ENCODE results near the gene ZFHX3. TPM values are rescaled to one million over a fixed set of nuclear protein-coding genes. Genes with fewer than 3 reads are reported as not detected.

Gene ZFHX3
- total and polyA plus RNA-seq, 9 of the 15 experiments (the other 6 are each of a cell fraction or from before 2014, with no cell fraction given) = 0.01 to 0.23 (median 0.06) TPM; not detected in 4

DNA sequence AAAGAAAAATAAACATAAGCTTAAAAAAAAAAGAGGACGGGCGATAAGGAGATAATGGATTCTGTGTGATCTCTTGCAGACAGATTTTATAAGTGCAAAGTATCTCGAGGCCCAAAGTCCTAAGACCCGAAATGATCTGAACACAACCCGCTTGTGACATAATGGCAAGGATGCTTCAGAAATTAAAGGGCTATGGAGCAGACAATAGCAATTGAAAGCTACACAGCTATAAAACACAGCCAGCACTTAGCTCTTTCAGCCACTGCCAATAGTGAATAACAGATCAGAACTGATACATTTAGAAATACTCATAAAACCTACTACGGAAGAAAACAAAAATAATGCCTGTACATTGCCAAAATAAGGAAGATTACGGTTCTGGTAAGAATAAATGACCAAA, 117.5 kb downstream of the ZFHX3 start:
- WGBS (ENCODE audit: insufficient coverage, low coverage, missing lambda C conversion rate) = 3% methylated on average over 7 of the region's 7 CpGs
- in situ Hi-C loops (cut with MboI) = no loop called here

GRCh38 chr16:72928090-72928981, 119.6 kb downstream of the ZFHX3 start:
- BruUV-seq (replicated peaks) = no TSS peak
- Histone ChIP-seq H2AFZ (ENCODE audit: low read depth, low read length) (no peak overlapping the region), H3K36me3 (ENCODE audit: control insufficient read depth, insufficient read depth, low read length) (no peaks in the 10 kb centered on the region), H3K4me1 (replicated peaks in 1 of 2; ENCODE audit: control insufficient read depth in 2 of 2, insufficient read depth in 2 of 2, low read length in 2 of 2) (no peaks in the 10 kb centered on the region), H3K4me2 (ENCODE audit: insufficient read depth, low read length) (no peak overlapping the region), H3K9me3 (replicated peaks; ENCODE audit: control insufficient read depth, insufficient read depth, low read depth, low read length) (no peaks in the 10 kb centered on the region), H3K27me3 (ENCODE audit: control insufficient read depth in 2 of 2, insufficient read depth in 2 of 2, low read length in 2 of 2) (peaks cover 14 to 26% of the 10 kb centered on the region in 2 experiments), H3K9me1 (ENCODE audit: control insufficient read depth, insufficient read depth, low read length) (no peaks in the 10 kb centered on the region), H3K27ac (ENCODE audit: extremely low read depth, low read depth, low read length) (no peak overlapping the region), H3K4me3 (no peak overlapping the region), H4K20me1 (replicated peaks; ENCODE audit: control insufficient read depth, insufficient read depth, low read length) (no peaks in the 10 kb centered on the region), H3K79me2 (ENCODE audit: control insufficient read depth, insufficient read depth, low read length) (no peaks in the 10 kb centered on the region), H3K9ac (ENCODE audit: insufficient read depth in 1 of 2, low read depth in 2 of 2, low read length in 2 of 2) (no peak overlapping the region)
- WGBS (ENCODE audit: insufficient coverage, low coverage, missing lambda C conversion rate) = 3% methylated on average over 9 of the region's 11 CpGs
- DNase-seq (ENCODE audit: extremely low read depth in 1 of 4, low spot score in 3 of 4) (no peak), ATAC-seq (no peak), FAIRE-seq (no peak)
- TF ChIP-seq ZNF224 (CRISPR knock-in tag; IDR thresholded peaks at IDR 0.05) (no peak), FOXJ3 (CRISPR knock-in tag; IDR thresholded peaks at IDR 0.05) (no peak), SAFB2 (IDR thresholded peaks at IDR 0.05; ENCODE audit: borderline replicate concordance, low read depth, low read length, severe bottlenecking) (no peak), E2F3 (CRISPR knock-in tag; IDR thresholded peaks at IDR 0.05) (no peak), NFYB (IDR thresholded peaks at IDR 0.05; ENCODE audit: extremely low read depth, insufficient read length) (no peak), ZNF124 (CRISPR knock-in tag; IDR thresholded peaks at IDR 0.05) (no peak), TEAD2 (tag; IDR thresholded peaks at IDR 0.05) (no peak), ATF3 (IDR thresholded peaks at IDR 0.05) (no peak), ATF3 (CRISPR knock-in tag; conservative IDR thresholded peaks at IDR 0.05) (no peak)
- TF ChIP-seq, protein P1, sequence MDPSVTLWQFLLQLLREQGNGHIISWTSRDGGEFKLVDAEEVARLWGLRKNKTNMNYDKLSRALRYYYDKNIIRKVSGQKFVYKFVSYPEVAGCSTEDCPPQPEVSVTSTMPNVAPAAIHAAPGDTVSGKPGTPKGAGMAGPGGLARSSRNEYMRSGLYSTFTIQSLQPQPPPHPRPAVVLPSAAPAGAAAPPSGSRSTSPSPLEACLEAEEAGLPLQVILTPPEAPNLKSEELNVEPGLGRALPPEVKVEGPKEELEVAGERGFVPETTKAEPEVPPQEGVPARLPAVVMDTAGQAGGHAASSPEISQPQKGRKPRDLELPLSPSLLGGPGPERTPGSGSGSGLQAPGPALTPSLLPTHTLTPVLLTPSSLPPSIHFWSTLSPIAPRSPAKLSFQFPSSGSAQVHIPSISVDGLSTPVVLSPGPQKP (CRISPR knock-in tag; IDR thresholded peaks at IDR 0.05) = no peak
- intact Hi-C loops (cut with micrococcal nuclease) = no loop called here
- CTCF ChIA-PET (ENCODE audit: low intra/inter-chr PET ratio) = no interaction called here
- in situ Hi-C loops (cut with MboI) = no loop called here
- POLR2A ChIA-PET = no interaction called here

More for the DNA sequence above, 117.5 kb downstream of the ZFHX3 start:
- Histone ChIP-seq H4K20me1 (replicated peaks; ENCODE audit: control insufficient read depth, insufficient read depth, low read length) (no peaks in the 10 kb centered on the region), H3K9ac (ENCODE audit: insufficient read depth in 1 of 2, low read depth in 2 of 2, low read length in 2 of 2) (no peak overlapping the region), H3K9me3 (replicated peaks; ENCODE audit: control insufficient read depth, insufficient read depth, low read depth, low read length) (no peaks in the 10 kb centered on the region), H3K9me1 (ENCODE audit: control insufficient read depth, insufficient read depth, low read length) (no peaks in the 10 kb centered on the region), H3K36me3 (ENCODE audit: control insufficient read depth, insufficient read depth, low read length) (no peaks in the 10 kb centered on the region), H3K4me3 (no peak overlapping the region), H3K79me2 (ENCODE audit: control insufficient read depth, insufficient read depth, low read length) (no peaks in the 10 kb centered on the region), H3K27ac (ENCODE audit: extremely low read depth, low read depth, low read length) (no peak overlapping the region), H2AFZ (ENCODE audit: low read depth, low read length) (no peak overlapping the region), H3K27me3 (ENCODE audit: control insufficient read depth in 2 of 2, insufficient read depth in 2 of 2, low read length in 2 of 2) (peaks cover 19 to 30% of the 10 kb centered on the region in 2 experiments; a peak in 4 of 5 replicates), H3K4me1 (replicated peaks in 1 of 2; ENCODE audit: control insufficient read depth in 2 of 2, insufficient read depth in 2 of 2, low read length in 2 of 2) (no peaks in the 10 kb centered on the region), H3K4me2 (ENCODE audit: insufficient read depth, low read length) (no peak overlapping the region)
- POLR2A ChIA-PET = no interaction called here
- no TSS peak for BruUV-seq (replicated peaks)
- FAIRE-seq (no peak), DNase-seq (ENCODE audit: extremely low read depth in 1 of 4, low spot score in 3 of 4) (no peak), ATAC-seq (no peak)
- intact Hi-C loops (cut with micrococcal nuclease) = no loop called here
- CTCF ChIA-PET (ENCODE audit: low intra/inter-chr PET ratio) = no interaction called here
- TF ChIP-seq MCM3 (IDR thresholded peaks at IDR 0.05) (no peak), ZNF696 (CRISPR knock-in tag; conservative IDR thresholded peaks at IDR 0.05) (no peak), ZNF583 (CRISPR knock-in tag; IDR thresholded peaks at IDR 0.05) (no peak), ZNF263 (CRISPR knock-in tag; IDR thresholded peaks at IDR 0.05; ENCODE audit: borderline replicate concordance) (no peak), TAF15 (IDR thresholded peaks at IDR 0.05; ENCODE audit: low read depth, low read length) (no peak), BMI1 (IDR thresholded peaks at IDR 0.05; ENCODE audit: low read length) (no peak), ARID2 (IDR thresholded peaks at IDR 0.05) (no peak), ZNF24 (IDR thresholded peaks at IDR 0.05) (no peak)

Data from K562 (cell line).